Skeletal muscle satellite cell (primary cell): ENCODE data around the gene TRAPPC4. TPM values are rescaled to one million over a fixed set of nuclear protein-coding genes. Genes with fewer than 3 reads are reported as not detected.
"Not testable (repeated sequence)": the region's sequence is repeated elsewhere in the genome, so short reads cannot be mapped to it uniquely, and the experiment has no call there.

ENCODE experiments used
- H3K27me3 ChIP-seq: 2 replicates; pipeline ENCODE4 v1.7.0; 2013; ENCODE audit warnings: low read length; ENCODE audit not compliant: control insufficient read depth, insufficient read depth
- H3K36me3 ChIP-seq: 2 replicates; pipeline ENCODE4 v1.7.0; 2013; ENCODE audit warnings: mild to moderate bottlenecking, control low read depth, low read length; ENCODE audit not compliant: insufficient read depth
- H3K4me1 ChIP-seq: 2 replicates; pipeline ENCODE4 v1.7.0; 2013; ENCODE audit warnings: low read length; ENCODE audit not compliant: control insufficient read depth, insufficient read depth
- H3K4me2 ChIP-seq: 2 replicates; pipeline ENCODE4 v1.7.0; 2013; ENCODE audit warnings: mild to moderate bottlenecking, low read length
- H3K4me3 ChIP-seq: 2 replicates; pipeline ENCODE4 v1.7.0; 2013; ENCODE audit warnings: low read length
- H3K9ac ChIP-seq: 2 replicates; pipeline ENCODE4 v1.7.0; 2013; ENCODE audit warnings: mild to moderate bottlenecking, low read depth, low read length, moderate library complexity
- H3K9me3 ChIP-seq: replicated peaks from 2 replicates; pipeline ENCODE4 v1.7.0; 2013; ENCODE audit warnings: mild to moderate bottlenecking, control low read depth, low read length
- total RNA-seq: library from RNA; depleted of rRNA; stranded (reverse); fragments of >200 nt; gene quantifications from 2 replicates; pipeline ENCODE4 v1.2.3, GENCODE V29; 2012; rRNA removed

The TRAPPC4 gene, protein sequence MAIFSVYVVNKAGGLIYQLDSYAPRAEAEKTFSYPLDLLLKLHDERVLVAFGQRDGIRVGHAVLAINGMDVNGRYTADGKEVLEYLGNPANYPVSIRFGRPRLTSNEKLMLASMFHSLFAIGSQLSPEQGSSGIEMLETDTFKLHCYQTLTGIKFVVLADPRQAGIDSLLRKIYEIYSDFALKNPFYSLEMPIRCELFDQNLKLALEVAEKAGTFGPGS
- 81.4 and 81.9 TPM in 2 replicates for total RNA-seq

DNA sequence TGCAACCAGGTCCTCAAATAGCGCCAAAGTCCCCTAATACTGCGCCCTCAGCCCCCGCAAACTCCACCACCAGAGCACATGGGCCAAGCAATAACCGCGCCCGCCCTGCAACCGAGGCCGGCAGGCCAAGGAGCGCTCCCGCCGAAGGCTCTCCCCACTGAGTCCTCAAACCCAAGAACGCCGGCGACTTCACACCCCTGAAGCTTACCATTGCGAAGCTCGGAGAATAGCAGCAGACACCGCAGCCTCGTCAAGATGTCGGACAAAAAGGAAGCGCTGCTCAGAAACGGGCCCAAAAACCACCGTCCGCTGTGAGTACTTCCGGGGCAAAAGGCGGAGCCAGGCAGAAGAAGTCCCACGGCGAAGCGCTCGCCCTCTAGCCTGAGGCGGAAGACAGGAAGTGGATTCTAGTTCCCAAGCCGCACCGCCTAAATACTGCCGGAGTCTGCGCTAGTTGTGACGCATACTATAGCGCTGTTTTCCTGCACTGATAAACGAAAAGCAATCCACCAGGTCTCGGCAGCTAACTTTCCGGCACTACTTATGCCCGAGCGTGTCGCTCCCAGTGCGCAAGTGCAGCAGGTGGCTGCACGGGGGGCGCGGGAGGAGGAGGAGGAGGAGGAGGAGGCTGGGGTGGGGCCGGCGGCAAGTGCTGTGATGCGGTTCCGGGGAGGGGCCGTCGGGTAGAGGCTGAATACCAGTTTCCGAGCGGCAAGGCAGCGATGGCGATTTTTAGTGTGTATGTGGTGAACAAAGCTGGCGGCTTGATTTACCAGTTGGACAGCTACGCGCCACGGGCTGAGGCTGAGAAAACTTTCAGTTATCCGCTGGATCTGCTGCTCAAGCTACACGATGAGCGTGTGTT is at the start of gene TRAPPC4, which contains the start of gene RPS25:
TRAPPC4 (plus strand) TSS at position 693 of the 865 bp plus-strand sequence; CDS start at position 723, 30 bp downstream.
RPS25 (minus strand) TSS at position 270 of the 865 bp plus-strand sequence; CDS start at position 211, 59 bp downstream.
- Histone ChIP-seq H3K9ac (peak within 1 kb of the TSS; percentile 92), H3K4me3 (peak within 1 kb of the TSS; percentile 76), H3K36me3 (peaks cover 46% of the 10 kb centered on the region), H3K4me1 (peaks cover 15% of the 10 kb centered on the region), H3K27me3 (no peaks in the 10 kb centered on the region), H3K4me2 (peak within 1 kb of the TSS; percentile 92), H3K9me3 (no peaks in the 10 kb centered on the region)

DNA sequence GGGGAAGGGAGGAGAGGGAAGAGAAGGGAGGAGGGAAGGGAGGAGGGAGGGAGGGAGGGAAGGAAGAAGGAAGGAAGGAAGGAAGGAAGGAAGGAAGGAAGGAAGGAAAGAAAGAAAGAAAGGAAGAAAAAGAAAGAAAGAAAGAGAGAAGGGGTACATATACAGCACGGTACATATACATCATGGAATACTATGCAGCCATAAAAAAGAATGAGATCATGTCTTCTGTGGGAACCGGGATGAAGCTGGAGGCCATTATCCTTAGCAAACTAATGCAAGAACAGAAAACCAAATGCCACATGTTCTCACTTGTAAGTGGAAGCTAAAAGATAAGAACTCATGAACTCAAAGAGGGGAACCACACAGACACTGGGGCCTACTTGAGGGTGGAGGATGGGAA is 49.1 kb upstream of the TRAPPC4 start:
- H3K9me3 ChIP-seq, H3K4me2 ChIP-seq, H3K4me1 ChIP-seq, H3K4me3 ChIP-seq, H3K36me3 ChIP-seq, H3K9ac ChIP-seq: not testable (repeated sequence)
- peaks cover 13% of the 10 kb centered on the region for H3K27me3 ChIP-seq

- Histone ChIP-seq H3K36me3 (no peaks in the 10 kb centered on the region), H3K9ac (no peak within 1 kb of the TSS), H3K9me3 (no peaks in the 10 kb centered on the region), H3K4me2 (no peak within 1 kb of the TSS), H3K4me1 (no peaks in the 10 kb centered on the region), H3K4me3 (no peak within 1 kb of the TSS), H3K27me3 (peaks cover 25% of the 10 kb centered on the region)
Observed at GRCh38 chr11:118971646-118972045, 46.9 kb upstream of the TRAPPC4 start, which contains the start of gene FOXR1. TSS of gene FOXR1 (plus strand) at chr11:118971761. CDS start at chr11:118971932, 171 bp downstream.

DNA sequence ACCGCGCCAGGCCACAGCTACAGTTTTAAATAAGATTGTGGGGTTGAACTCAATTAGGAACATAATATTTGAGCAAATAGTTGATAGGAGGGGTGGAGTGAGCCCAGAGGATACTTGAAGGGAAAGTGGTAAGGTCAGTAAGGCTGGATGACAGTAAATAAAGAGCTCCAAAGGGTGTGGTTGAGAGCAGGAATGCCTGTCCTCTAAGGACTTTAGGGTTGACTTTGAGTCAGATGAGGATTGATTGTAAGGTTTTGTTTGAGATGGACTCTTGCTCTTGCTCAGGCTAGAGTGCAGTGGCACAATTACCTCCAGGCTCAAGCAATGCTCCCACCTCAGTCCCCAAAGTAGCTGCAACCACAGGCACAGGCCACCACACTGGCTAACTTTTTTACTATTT is 44.6 kb upstream of the TRAPPC4 start:
- Histone ChIP-seq H3K4me3 (no peak overlapping the region), H3K36me3 (no peaks in the 10 kb centered on the region), H3K4me2 (no peak overlapping the region), H3K9ac (no peak overlapping the region), H3K27me3 (peaks cover 31% of the 10 kb centered on the region), H3K4me1 (no peaks in the 10 kb centered on the region), H3K9me3 (no peaks in the 10 kb centered on the region)

- H3K9ac ChIP-seq: no peak overlapping the region
- H3K4me1 ChIP-seq: no peaks in the 10 kb centered on the region
- H3K27me3 ChIP-seq: peaks cover 46% of the 10 kb centered on the region
- no peaks in the 10 kb centered on the region for H3K9me3 ChIP-seq
- no peak overlapping the region for H3K4me3 ChIP-seq
- no peaks in the 10 kb centered on the region for H3K36me3 ChIP-seq
- H3K4me2 ChIP-seq: no peak overlapping the region
Observed at GRCh38 chr11:118975771-118976709, 42.5 kb upstream of the TRAPPC4 start.

GRCh38 chr11:118979434-118979833 is 39.1 kb upstream of the TRAPPC4 start:
- no peak overlapping the region for H3K4me3 ChIP-seq
- no peak overlapping the region for H3K4me2 ChIP-seq
- peaks cover 42% of the 10 kb centered on the region for H3K27me3 ChIP-seq
- H3K4me1 ChIP-seq: no peaks in the 10 kb centered on the region
- H3K9ac ChIP-seq: no peak overlapping the region
- no peaks in the 10 kb centered on the region for H3K36me3 ChIP-seq
- H3K9me3 ChIP-seq: no peaks in the 10 kb centered on the region

- Histone ChIP-seq H3K36me3 (no peaks in the 10 kb centered on the region), H3K9me3 (no peaks in the 10 kb centered on the region), H3K4me2 (no peak overlapping the region), H3K4me3 (no peak overlapping the region), H3K9ac (no peak overlapping the region), H3K4me1 (no peaks in the 10 kb centered on the region), H3K27me3 (peaks cover 33% of the 10 kb centered on the region)
Observed at GRCh38 chr11:118980191-118980881, 38.2 kb upstream of the TRAPPC4 start.

- H3K4me2 ChIP-seq, H3K4me1 ChIP-seq, H3K36me3 ChIP-seq, H3K9ac ChIP-seq, H3K9me3 ChIP-seq, H3K4me3 ChIP-seq: not testable (repeated sequence)
- peaks cover 19% of the 10 kb centered on the region for H3K27me3 ChIP-seq
Observed at GRCh38 chr11:118984337-118984736, 34.2 kb upstream of the TRAPPC4 start.

DNA sequence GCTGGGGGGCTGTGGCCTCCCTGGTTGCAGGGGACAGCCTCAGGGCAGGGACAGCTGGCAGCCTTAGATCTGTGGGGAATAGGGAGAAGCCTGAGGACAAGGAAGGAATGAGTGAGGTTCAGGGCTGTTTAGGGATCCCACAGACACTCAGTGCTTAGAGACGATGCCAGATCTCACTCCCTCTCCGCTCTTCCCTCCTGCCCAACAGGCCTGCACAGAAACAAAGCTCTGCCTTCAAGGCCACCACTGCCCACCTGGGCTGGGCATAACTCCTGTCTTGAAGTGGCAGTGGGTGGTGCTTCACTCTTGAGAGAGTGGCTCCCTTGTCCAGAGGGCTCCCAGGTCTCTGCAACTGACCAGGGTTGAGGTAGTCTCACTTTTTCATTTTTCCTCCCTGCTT is 33.7 kb upstream of the TRAPPC4 start:
- H3K9ac ChIP-seq: no peak overlapping the region
- no peaks in the 10 kb centered on the region for H3K9me3 ChIP-seq
- H3K27me3 ChIP-seq: peaks cover 14% of the 10 kb centered on the region
- H3K4me1 ChIP-seq: no peaks in the 10 kb centered on the region
- no peak overlapping the region for H3K4me3 ChIP-seq
- H3K4me2 ChIP-seq: no peak overlapping the region
- no peaks in the 10 kb centered on the region for H3K36me3 ChIP-seq

GRCh38 chr11:118988280-118988679 is 30.3 kb upstream of the TRAPPC4 start:
- no peaks in the 10 kb centered on the region for H3K36me3 ChIP-seq
- H3K4me3 ChIP-seq: no peak overlapping the region
- H3K4me1 ChIP-seq: no peaks in the 10 kb centered on the region
- H3K4me2 ChIP-seq: no peak overlapping the region
- no peak overlapping the region for H3K9ac ChIP-seq
- no peaks in the 10 kb centered on the region for H3K27me3 ChIP-seq
- H3K9me3 ChIP-seq: no peaks in the 10 kb centered on the region
